ENCODE data around the gene UQCRC2. TPM values are rescaled to one million over a fixed set of nuclear protein-coding genes. Genes with fewer than 3 reads are reported as not detected.

UQCRC2 gene
- total RNA-seq, 1 donor from 2014 or later, result 66.3 TPM

- Histone ChIP-seq H3K36me3 (peaks cover 29 to 57% of the 10 kb centered on the region in 2 donors), H3K27ac (no peak overlapping the region), H3K9me3 (no peaks in the 10 kb centered on the region), H3K4me3 (no peak overlapping the region), H3K27me3 (no peaks in the 10 kb centered on the region), H3K4me1 (no peaks in the 10 kb centered on the region)
- DNase-seq (ENCODE audit: low spot score in 2 of 2), result no peak
- intact Hi-C loops (cut with DNase I), result no loop called here
- no peak for TF ChIP-seq CTCF (IDR thresholded peaks at IDR 0.05)
These were observed 32.4 kb downstream of the UQCRC2 start for GRCh38 chr16:21985524-21985923.

GRCh38 chr16:21986692-21987246, 33.6 kb downstream of the UQCRC2 start:
- H3K27me3 ChIP-seq, result no peaks in the 10 kb centered on the region
- DNase-seq (ENCODE audit: low spot score in 2 of 2), result no peak
- H3K27ac ChIP-seq, result no peak overlapping the region
- H3K36me3 ChIP-seq, result peaks cover 17 to 45% of the 10 kb centered on the region in 2 donors
- H3K4me1 ChIP-seq, result no peaks in the 10 kb centered on the region
- intact Hi-C loops (cut with DNase I), result no loop called here
- no peak overlapping the region for H3K4me3 ChIP-seq
- TF ChIP-seq CTCF (IDR thresholded peaks at IDR 0.05), result no peak
- no peaks in the 10 kb centered on the region for H3K9me3 ChIP-seq

DNA sequence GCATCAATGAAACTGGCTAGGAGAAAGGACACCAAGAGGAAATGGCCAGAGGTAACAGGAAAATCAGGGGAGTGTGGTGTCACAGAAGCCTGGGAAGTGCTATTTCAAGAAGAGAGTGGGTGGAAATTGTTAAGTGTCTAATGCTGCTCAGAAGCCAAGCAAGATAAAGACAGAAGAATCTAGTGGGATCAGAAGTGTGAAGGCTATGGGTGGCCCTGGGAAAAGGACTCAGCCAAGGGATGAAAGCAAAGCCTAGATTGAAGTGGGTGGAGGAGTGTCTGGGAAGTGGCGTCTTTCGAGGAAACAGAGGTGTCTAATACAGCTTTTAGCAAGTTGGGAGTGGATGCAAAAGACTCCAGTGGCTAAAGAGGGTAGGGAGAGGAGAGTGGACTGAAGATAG, 34.3 kb downstream of the UQCRC2 start:
- TF ChIP-seq CTCF (IDR thresholded peaks at IDR 0.05), result no peak
- no peak for DNase-seq (ENCODE audit: low spot score in 2 of 2)
- peaks cover 12 to 37% of the 10 kb centered on the region in 2 donors for H3K36me3 ChIP-seq
- no peak overlapping the region for H3K27ac ChIP-seq
- no peaks in the 10 kb centered on the region for H3K9me3 ChIP-seq
- no peak overlapping the region for H3K4me3 ChIP-seq
- intact Hi-C loops (cut with DNase I), result no loop called here
- no peaks in the 10 kb centered on the region for H3K27me3 ChIP-seq
- H3K4me1 ChIP-seq, result no peaks in the 10 kb centered on the region

DNA sequence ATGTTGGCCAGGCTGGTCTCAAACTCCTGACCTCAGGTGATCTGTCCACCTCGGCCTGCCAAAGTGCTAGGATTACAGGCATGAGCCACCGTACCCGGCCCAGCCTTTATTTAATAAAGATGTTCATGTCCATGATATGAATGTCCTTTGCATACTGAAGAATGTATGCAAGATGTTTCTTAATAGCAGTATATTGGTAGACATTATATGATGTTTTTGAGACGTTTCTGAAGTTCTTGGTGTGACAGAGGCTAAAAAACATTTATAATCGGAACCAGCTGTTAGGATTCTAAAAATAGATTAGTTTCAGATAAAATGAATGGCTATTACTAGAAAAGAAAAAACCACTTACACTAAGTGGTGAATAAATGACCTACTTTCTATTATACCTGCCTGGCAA, 36.0 kb downstream of the UQCRC2 start:
- H3K27me3 ChIP-seq, result no peaks in the 10 kb centered on the region
- DNase-seq (ENCODE audit: low spot score in 2 of 2), result no peak
- H3K4me1 ChIP-seq, result no peaks in the 10 kb centered on the region
- no peaks in the 10 kb centered on the region for H3K9me3 ChIP-seq
- intact Hi-C loops (cut with DNase I), result no loop called here
- H3K36me3 ChIP-seq, result peaks cover 6 to 21% of the 10 kb centered on the region in 2 donors
- no peak for TF ChIP-seq CTCF (IDR thresholded peaks at IDR 0.05)
- H3K4me3 ChIP-seq, result no peak overlapping the region
- H3K27ac ChIP-seq, result no peak overlapping the region

DNA sequence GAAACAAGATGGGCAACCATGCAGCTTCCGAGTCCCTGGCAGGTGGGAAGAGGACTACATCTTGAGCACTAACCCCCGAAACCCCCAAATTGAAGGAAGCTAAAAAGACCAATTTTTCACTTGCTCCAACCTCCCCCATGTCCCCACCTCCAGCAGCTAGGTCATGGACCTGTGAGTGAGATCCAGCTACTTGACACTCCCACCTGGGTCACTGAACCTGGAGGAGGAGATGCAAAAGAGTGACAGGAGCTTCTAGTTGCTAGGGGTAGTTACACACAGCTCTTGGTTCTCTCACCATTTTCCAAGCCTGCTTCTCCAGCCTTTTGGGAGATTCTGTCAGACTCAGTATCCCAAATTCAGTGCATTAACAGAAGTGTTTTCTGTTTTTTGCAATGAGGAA, 36.6 kb downstream of the UQCRC2 start:
- Histone ChIP-seq H3K4me1 (no peaks in the 10 kb centered on the region), H3K27ac (no peak overlapping the region), H3K4me3 (no peak overlapping the region), H3K9me3 (no peaks in the 10 kb centered on the region), H3K36me3 (peaks cover 3 to 15% of the 10 kb centered on the region in 2 donors), H3K27me3 (no peaks in the 10 kb centered on the region)
- no peak for DNase-seq (ENCODE audit: low spot score in 2 of 2)
- TF ChIP-seq CTCF (IDR thresholded peaks at IDR 0.05), result no peak
- intact Hi-C loops (cut with DNase I), result no loop called here

Measured in ascending aorta (tissue), 2 donors.